Neutrophil (primary cell): Measurements from ENCODE around the gene RPAIN.

Experiments used
- H3K27ac ChIP-seq: fragments of 200-600 bp; sonication (generic); 2 replicates; pipeline ENCODE4 v1.5.1; 2016; ENCODE audit warnings: mild to moderate bottlenecking, moderate library complexity
- H3K27me3 ChIP-seq: fragments of 200-600 bp; sonication (generic); 2 replicates; pipeline ENCODE4 v1.6.0; 2016; ENCODE audit warnings: mild to moderate bottlenecking
- H3K36me3 ChIP-seq: fragments of 200-600 bp; sonication (generic); 2 replicates; pipeline ENCODE4 v1.5.1; 2017
- H3K4me1 ChIP-seq, 2 experiments: fragments of 200-600 bp in 1 of 2; sonication (generic) in 1 of 2; 1 replicate in 1 of 2; 2 replicates in 1 of 2; pipeline versions ENCODE4 v1.5.1 to v1.6.1; 2013 to 2016; ENCODE audit warnings: low read depth in 1 of 2, low read length in 1 of 2, mild to moderate bottlenecking in 1 of 2, moderate library complexity in 1 of 2; ENCODE audit not compliant: control insufficient read depth in 1 of 2, insufficient read depth in 1 of 2
- H3K4me3 ChIP-seq, 2 experiments: fragments of 200-600 bp in 1 of 2; sonication (generic) in 1 of 2; 1 replicate in 1 of 2; 2 replicates in 1 of 2; pipeline ENCODE4 v1.5.1; 2013 to 2016; ENCODE audit warnings: low read depth in 1 of 2, low read length in 1 of 2, mild to moderate bottlenecking in 1 of 2, moderate library complexity in 1 of 2
- H3K9me3 ChIP-seq: fragments of 200-600 bp; sonication (generic); 2 replicates; pipeline ENCODE4 v1.5.1; 2016
- TF ChIP-seq, protein P1 (sequence below): fragments of 200-600 bp; sonication (generic); IDR thresholded peaks from 2 replicates; pipeline ENCODE4 v1.5.1; 2016; ENCODE audit warnings: antibody characterized with exemption

RPAIN gene

DNA sequence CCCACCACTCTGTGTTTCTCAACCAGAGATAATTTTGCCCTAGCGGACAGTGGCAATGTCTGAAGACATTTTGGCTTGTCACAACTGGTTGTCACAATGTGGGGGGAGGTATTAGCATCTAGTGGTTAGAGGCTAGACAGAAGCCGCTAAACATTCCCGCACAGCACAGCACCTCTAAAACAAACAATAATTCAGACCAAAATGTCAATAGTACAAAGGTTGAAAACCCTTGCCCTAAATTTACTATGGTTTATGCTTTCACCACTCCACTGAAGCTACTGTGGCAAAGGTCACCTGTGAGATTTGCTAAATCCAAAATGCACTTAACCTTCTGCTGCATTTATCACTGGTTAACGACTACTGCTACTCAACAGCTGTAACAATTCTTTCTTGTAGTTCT, 14.6 kb upstream of the RPAIN start:
- no peaks in the 10 kb centered on the region for H3K27me3 ChIP-seq
- H3K9me3 ChIP-seq: no peaks in the 10 kb centered on the region
- H3K36me3 ChIP-seq: peaks cover 88% of the 10 kb centered on the region
- no peak overlapping the region for H3K27ac ChIP-seq
- no peak overlapping the region for H3K4me3 ChIP-seq
- no peaks in the 10 kb centered on the region for H3K4me1 ChIP-seq
- TF ChIP-seq, protein P1, sequence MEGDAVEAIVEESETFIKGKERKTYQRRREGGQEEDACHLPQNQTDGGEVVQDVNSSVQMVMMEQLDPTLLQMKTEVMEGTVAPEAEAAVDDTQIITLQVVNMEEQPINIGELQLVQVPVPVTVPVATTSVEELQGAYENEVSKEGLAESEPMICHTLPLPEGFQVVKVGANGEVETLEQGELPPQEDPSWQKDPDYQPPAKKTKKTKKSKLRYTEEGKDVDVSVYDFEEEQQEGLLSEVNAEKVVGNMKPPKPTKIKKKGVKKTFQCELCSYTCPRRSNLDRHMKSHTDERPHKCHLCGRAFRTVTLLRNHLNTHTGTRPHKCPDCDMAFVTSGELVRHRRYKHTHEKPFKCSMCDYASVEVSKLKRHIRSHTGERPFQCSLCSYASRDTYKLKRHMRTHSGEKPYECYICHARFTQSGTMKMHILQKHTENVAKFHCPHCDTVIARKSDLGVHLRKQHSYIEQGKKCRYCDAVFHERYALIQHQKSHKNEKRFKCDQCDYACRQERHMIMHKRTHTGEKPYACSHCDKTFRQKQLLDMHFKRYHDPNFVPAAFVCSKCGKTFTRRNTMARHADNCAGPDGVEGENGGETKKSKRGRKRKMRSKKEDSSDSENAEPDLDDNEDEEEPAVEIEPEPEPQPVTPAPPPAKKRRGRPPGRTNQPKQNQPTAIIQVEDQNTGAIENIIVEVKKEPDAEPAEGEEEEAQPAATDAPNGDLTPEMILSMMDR: no peak

GRCh38 chr17:5408186-5408585, 11.8 kb upstream of the RPAIN start:
- peaks cover 86% of the 10 kb centered on the region for H3K36me3 ChIP-seq
- no peaks in the 10 kb centered on the region for H3K4me1 ChIP-seq
- no peak overlapping the region for H3K4me3 ChIP-seq
- H3K27me3 ChIP-seq: no peaks in the 10 kb centered on the region
- TF ChIP-seq, protein P1: no peak
- no peaks in the 10 kb centered on the region for H3K9me3 ChIP-seq
- no peak overlapping the region for H3K27ac ChIP-seq

- TF ChIP-seq, protein P1: no peak
- peaks cover 77% of the 10 kb centered on the region for H3K36me3 ChIP-seq
Measured at GRCh38 chr17:5410594-5411272, 9.2 kb upstream of the RPAIN start.

DNA sequence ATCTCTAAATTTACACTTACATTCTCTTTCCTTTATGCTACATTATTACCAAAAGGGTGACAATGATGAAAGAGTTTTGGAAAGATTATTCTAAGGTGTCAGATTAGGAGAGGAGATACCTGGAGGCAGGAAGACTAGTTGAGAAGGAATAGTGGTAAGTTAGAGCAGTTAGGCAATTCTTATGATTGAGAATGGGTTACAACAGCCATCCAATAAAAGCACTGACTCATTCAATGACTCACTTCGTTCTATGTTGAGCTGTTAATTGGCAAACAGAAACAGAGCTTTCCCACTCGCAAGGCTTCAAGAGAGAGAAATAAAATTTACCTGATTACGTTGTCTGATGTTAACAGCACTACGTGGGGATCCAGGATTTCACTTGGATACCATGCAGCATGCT, 6.3 kb upstream of the RPAIN start:
- no peak overlapping the region for H3K27ac ChIP-seq
- peaks cover 7% of the 10 kb centered on the region in 2 experiments for H3K4me1 ChIP-seq
- peaks cover 51% of the 10 kb centered on the region for H3K36me3 ChIP-seq
- H3K27me3 ChIP-seq: no peaks in the 10 kb centered on the region
- H3K9me3 ChIP-seq: no peaks in the 10 kb centered on the region
- H3K4me3 ChIP-seq: no peak overlapping the region
- TF ChIP-seq, protein P1: no peak

More at GRCh38 chr17:5410594-5411272, 9.2 kb upstream of the RPAIN start:
- H3K27ac ChIP-seq: no peak overlapping the region
- no peaks in the 10 kb centered on the region for H3K9me3 ChIP-seq
- H3K27me3 ChIP-seq: no peaks in the 10 kb centered on the region
- H3K4me3 ChIP-seq: no peak overlapping the region
- no peaks in the 10 kb centered on the region for H3K4me1 ChIP-seq

- Histone ChIP-seq H3K36me3 (peaks cover 27% of the 10 kb centered on the region), H3K9me3 (no peaks in the 10 kb centered on the region), H3K27ac (no peak overlapping the region), H3K4me3 (no peak overlapping the region), H3K4me1 (peaks cover 19 to 23% of the 10 kb centered on the region in 2 experiments), H3K27me3 (no peaks in the 10 kb centered on the region)
- TF ChIP-seq, protein P1: no peak
Measured at GRCh38 chr17:5416901-5417300, 3.1 kb upstream of the RPAIN start.
